Stimulated activated CD8-positive, alpha-beta memory T cell treated with anti-CD3 and anti-CD28 coated beads, Interleukin-12 subunit alpha, Interleukin-12 subunit beta, amount 100 ng/mL, for 4 hours (primary cell): ENCODE measurements around the gene ADGRG3.
"Not testable (repeated sequence)": the region's sequence is repeated elsewhere in the genome, so short reads cannot be mapped to it uniquely, and the experiment has no call there.

Source experiments
- DNase-seq: peaks from one replicate; pipeline ENCODE4 v3.0.0-alpha.2; 2020; ENCODE audit warnings: low read depth

The ADGRG3 gene

GRCh38 chr16:57721356-57722209 lies 53.5 kb downstream of the ADGRG3 start:
- DNase-seq = no peak

GRCh38 chr16:57722210-57722499 lies 54.0 kb downstream of the ADGRG3 start:
- no peak for DNase-seq

GRCh38 chr16:57722651-57723050 lies 54.5 kb downstream of the ADGRG3 start:
- no peak for DNase-seq

GRCh38 chr16:57723170-57723569 lies 55.1 kb downstream of the ADGRG3 start:
- DNase-seq = no peak

- no peak for DNase-seq
These were observed 56.4 kb downstream of the ADGRG3 start for GRCh38 chr16:57724531-57724930.

- no peak for DNase-seq
These were observed 57.0 kb downstream of the ADGRG3 start for GRCh38 chr16:57725151-57725550.

- no peak for DNase-seq
These were observed 57.4 kb downstream of the ADGRG3 start for GRCh38 chr16:57725554-57725953.

GRCh38 chr16:57725976-57726375 lies 57.9 kb downstream of the ADGRG3 start:
- no peak for DNase-seq

GRCh38 chr16:57726433-57726947 lies 58.4 kb downstream of the ADGRG3 start:
- no peak for DNase-seq

GRCh38 chr16:57727610-57728009 lies 59.5 kb downstream of the ADGRG3 start:
- DNase-seq = no peak

GRCh38 chr16:57728336-57729181 lies 60.5 kb downstream of the ADGRG3 start:
- DNase-seq = no peak

- DNase-seq = no peak
These were observed 61.0 kb downstream of the ADGRG3 start for GRCh38 chr16:57729182-57729484.

GRCh38 chr16:57729852-57730251 lies 61.7 kb downstream of the ADGRG3 start:
- DNase-seq = not testable (repeated sequence)

- DNase-seq = no peak
These were observed 62.9 kb downstream of the ADGRG3 start for GRCh38 chr16:57730771-57731730.

- no peak for DNase-seq
These were observed 63.9 kb downstream of the ADGRG3 start for GRCh38 chr16:57732037-57732436.

GRCh38 chr16:57732714-57733113 lies 64.6 kb downstream of the ADGRG3 start:
- DNase-seq = no peak

- no peak for DNase-seq
These were observed 66.3 kb downstream of the ADGRG3 start for GRCh38 chr16:57734308-57734924.

- DNase-seq = peak; percentile 95
These were observed 67.0 kb downstream of the ADGRG3 start for GRCh38 chr16:57734925-57735754.

GRCh38 chr16:57735755-57736418 lies 67.8 kb downstream of the ADGRG3 start, which contains the start of gene KATNB1:
Gene KATNB1, plus strand, starts transcription at chr16:57735770. Its CDS starts 1,474 bp downstream, at chr16:57737244.
- no peak for DNase-seq
